ENCODE measurements around the gene TMEM121.

TMEM121 gene

GRCh38 chr14:105487449-105487985 lies 38.9 kb upstream of the TMEM121 start:
- no peak for DNase-seq (ENCODE audit: low read depth)

GRCh38 chr14:105487986-105488777 lies 38.2 kb upstream of the TMEM121 start:
- DNase-seq (ENCODE audit: low read depth), result no peak

GRCh38 chr14:105488781-105489541 lies 37.4 kb upstream of the TMEM121 start:
- no peak for DNase-seq (ENCODE audit: low read depth)

GRCh38 chr14:105489542-105490266 lies 36.7 kb upstream of the TMEM121 start:
- peak; percentile 84 for DNase-seq (ENCODE audit: low read depth)

- DNase-seq (ENCODE audit: low read depth), result no peak
Observed at GRCh38 chr14:105490267-105490571, 36.2 kb upstream of the TMEM121 start.

GRCh38 chr14:105490572-105491365 lies 35.6 kb upstream of the TMEM121 start, which contains the start of gene TEDC1:
Gene TEDC1, plus strand, starts transcription at chr14:105491246. Its CDS starts 130 bp downstream, at chr14:105491376.
- DNase-seq (ENCODE audit: low read depth), result peak; percentile 100

GRCh38 chr14:105491366-105491973 lies 34.9 kb upstream of the TMEM121 start:
- DNase-seq (ENCODE audit: low read depth), result peak; percentile 35

GRCh38 chr14:105492031-105492970 lies 34.1 kb upstream of the TMEM121 start:
- no peak for DNase-seq (ENCODE audit: low read depth)

- no peak for DNase-seq (ENCODE audit: low read depth)
Observed at GRCh38 chr14:105492971-105493871, 33.2 kb upstream of the TMEM121 start.

GRCh38 chr14:105493921-105494605 lies 32.3 kb upstream of the TMEM121 start:
- DNase-seq (ENCODE audit: low read depth), result no peak

GRCh38 chr14:105494606-105494929 lies 31.8 kb upstream of the TMEM121 start:
- no peak for DNase-seq (ENCODE audit: low read depth)

- DNase-seq (ENCODE audit: low read depth), result no peak
Observed at GRCh38 chr14:105495101-105495989, 31.0 kb upstream of the TMEM121 start.

GRCh38 chr14:105495990-105496830 lies 30.2 kb upstream of the TMEM121 start:
- no peak for DNase-seq (ENCODE audit: low read depth)

- DNase-seq (ENCODE audit: low read depth), result no peak
Observed at GRCh38 chr14:105496831-105497591, 29.4 kb upstream of the TMEM121 start.

- DNase-seq (ENCODE audit: low read depth), result no peak
Observed at GRCh38 chr14:105497671-105498429, 28.5 kb upstream of the TMEM121 start.
